Fibroblast of skin of scalp (primary cell): ENCODE results near the gene ZNG1A.
"Not testable (repeated sequence)": the region's sequence is repeated elsewhere in the genome, so short reads cannot be mapped to it uniquely, and the experiment has no call there.

Experiments used
- DNase-seq: peaks from one replicate; pipeline ENCODE4 v3.0.0-alpha.2; 2013

The ZNG1A gene

GRCh38 chr9:94992-95391, 83.9 kb downstream of the ZNG1A start:
- not testable (repeated sequence) for DNase-seq

GRCh38 chr9:94323-94722, 84.5 kb downstream of the ZNG1A start:
- not testable (repeated sequence) for DNase-seq

- DNase-seq, result not testable (repeated sequence)
Measured at GRCh38 chr9:93909-94308, 84.9 kb downstream of the ZNG1A start.

- DNase-seq, result not testable (repeated sequence)
Measured at GRCh38 chr9:90851-91250, 88.0 kb downstream of the ZNG1A start.

GRCh38 chr9:88396-89037, 90.3 kb downstream of the ZNG1A start:
- not testable (repeated sequence) for DNase-seq

- DNase-seq, result not testable (repeated sequence)
Measured at GRCh38 chr9:87860-88259, 91.0 kb downstream of the ZNG1A start.

- not testable (repeated sequence) for DNase-seq
Measured at GRCh38 chr9:87105-87504, 91.8 kb downstream of the ZNG1A start.

GRCh38 chr9:86697-87096, 92.2 kb downstream of the ZNG1A start:
- not testable (repeated sequence) for DNase-seq

GRCh38 chr9:82932-83689, 95.7 kb downstream of the ZNG1A start:
- DNase-seq, result not testable (repeated sequence)

GRCh38 chr9:78333-78732, 100.5 kb downstream of the ZNG1A start:
- DNase-seq, result not testable (repeated sequence)

GRCh38 chr9:76389-76788, 102.5 kb downstream of the ZNG1A start:
- DNase-seq, result not testable (repeated sequence)

- not testable (repeated sequence) for DNase-seq
Measured at GRCh38 chr9:73900-74525, 104.8 kb downstream of the ZNG1A start.

- DNase-seq, result peak; percentile 15
Measured at GRCh38 chr9:73076-73899, 105.6 kb downstream of the ZNG1A start.
